WTC11 (cell line): ENCODE data around the gene PET100. TPM values are rescaled to one million over a fixed set of nuclear protein-coding genes. Genes with fewer than 3 reads are reported as not detected.
A peak's percentile ranks its signal among the peaks of the same experiment; 100 is the strongest.

Experiments used
- ATAC-seq: fragments of 200-7000 bp; cut with Tn5 transposase; 2 replicates; pipeline ENCODE4 v1.10.0; 2021; ENCODE audit warnings: mild to moderate bottlenecking, moderate library complexity
- CTCF ChIA-PET: fragments of 300-600 bp; sonication (Branson Sonifier 250); formaldehyde crosslinking; loops from one replicate; lab custom pipeline; 2021; ENCODE audit warnings: antibody characterized with exemption; lab: Charles Lee
- POLR2A ChIA-PET: fragments of 350-600 bp; sonication (Branson Sonifier 250); formaldehyde crosslinking; loops from one replicate; lab custom pipeline; 2021; ENCODE audit warnings: antibody characterized with exemption; lab: Charles Lee
- DNase-seq: peaks from one replicate; pipeline ENCODE4 v3.0.0; 2021; ENCODE audit warnings: low spot score
- H3K27ac Mint-ChIP-seq: 2 replicates; pipeline ENCODE4 v1.8.0; 2021; ENCODE audit warnings: mixed read lengths
- H3K27me3 Mint-ChIP-seq: 2 replicates; pipeline ENCODE4 v1.8.0; 2021; ENCODE audit warnings: low read depth, mild to moderate bottlenecking, moderate library complexity, mixed read lengths
- H3K36me3 Mint-ChIP-seq: 2 replicates; pipeline ENCODE4 v1.8.0; 2021; ENCODE audit warnings: mixed read lengths
- H3K4me1 Mint-ChIP-seq: 2 replicates; pipeline ENCODE4 v1.8.0; 2022; ENCODE audit warnings: mixed read lengths
- H3K4me3 Mint-ChIP-seq: 2 replicates; pipeline ENCODE4 v1.8.0; 2021; ENCODE audit warnings: mild to moderate bottlenecking, moderate library complexity, mixed read lengths
- H3K9me3 Mint-ChIP-seq: 2 replicates; pipeline ENCODE4 v1.8.0; 2021; ENCODE audit warnings: mixed read lengths
- ELF4 ChIP-seq: sonication (generic); formaldehyde crosslinking; IDR thresholded peaks from 2 replicates; pipeline ENCODE4 v1.8.1; 2022; ENCODE audit warnings: low read depth, mild to moderate bottlenecking, moderate library complexity, missing genetic modification reagents
- ESRRA ChIP-seq: sonication (generic); formaldehyde crosslinking; IDR thresholded peaks from 2 replicates; pipeline ENCODE4 v1.8.1; 2022; ENCODE audit warnings: mild to moderate bottlenecking, missing genetic modification reagents, borderline replicate concordance
- FOXP1 ChIP-seq: sonication (generic); formaldehyde crosslinking; IDR thresholded peaks from 2 replicates; pipeline ENCODE4 v1.8.0; 2022; ENCODE audit warnings: missing genetic modification reagents, mild to moderate bottlenecking, moderate library complexity, borderline replicate concordance
- GTF2I ChIP-seq: fragments of 250-450 bp; sonication (Bioruptor Pico); conservative IDR thresholded peaks from 2 replicates; pipeline ENCODE4 v1.4.0; 2021; ENCODE audit warnings: mild to moderate bottlenecking
- IRF2 ChIP-seq: sonication (generic); formaldehyde crosslinking; IDR thresholded peaks from 2 replicates; pipeline ENCODE4 v1.8.0; 2022; ENCODE audit warnings: low read depth, missing genetic modification reagents, borderline replicate concordance
- JUN ChIP-seq: sonication (generic); formaldehyde crosslinking; IDR thresholded peaks from 2 replicates; pipeline ENCODE4 v1.8.0; 2023; ENCODE audit warnings: mild to moderate bottlenecking, missing genetic modification reagents
- KAT7 ChIP-seq: sonication (generic); formaldehyde crosslinking; IDR thresholded peaks from 2 replicates; pipeline ENCODE4 v1.8.1; 2023; ENCODE audit warnings: missing genetic modification reagents, mild to moderate bottlenecking, borderline replicate concordance
- MYBL2 ChIP-seq: sonication (generic); formaldehyde crosslinking; IDR thresholded peaks from 2 replicates; pipeline ENCODE4 v1.8.1; 2023; ENCODE audit warnings: mild to moderate bottlenecking, moderate library complexity, missing genetic modification reagents
- NFYB ChIP-seq: sonication (generic); formaldehyde crosslinking; conservative IDR thresholded peaks from 2 replicates; pipeline ENCODE4 v1.8.0; 2022; ENCODE audit warnings: low read depth, missing genetic modification reagents
- OVOL2 ChIP-seq: fragments of 250-450 bp; sonication (Bioruptor Pico); IDR thresholded peaks from 2 replicates; pipeline ENCODE4 v1.9.0; 2021; ENCODE audit warnings: mild to moderate bottlenecking, borderline replicate concordance
- TCF7 ChIP-seq: sonication (generic); formaldehyde crosslinking; IDR thresholded peaks from 2 replicates; pipeline ENCODE4 v1.8.0; 2022; ENCODE audit warnings: mild to moderate bottlenecking, low read depth, missing genetic modification reagents, moderate library complexity
- TEAD1 ChIP-seq: sonication (generic); formaldehyde crosslinking; IDR thresholded peaks from 2 replicates; pipeline ENCODE4 v1.8.0; 2022; ENCODE audit warnings: mild to moderate bottlenecking, missing genetic modification reagents
- ZNF317 ChIP-seq: sonication (generic); formaldehyde crosslinking; IDR thresholded peaks from 2 replicates; pipeline ENCODE4 v1.8.1; 2023; ENCODE audit warnings: low read depth, mild to moderate bottlenecking, moderate library complexity, missing genetic modification reagents, borderline replicate concordance
- total RNA-seq: library from RNA; stranded (reverse); gene quantifications from 3 replicates; pipeline ENCODE4 v1.2.3, GENCODE V29; 2021
- TF ChIP-seq, protein P1 (sequence below): sonication (generic); formaldehyde crosslinking; IDR thresholded peaks from 2 replicates; pipeline ENCODE4 v1.8.0; 2022; ENCODE audit warnings: missing genetic modification reagents
- TF ChIP-seq, protein P2 (sequence below): sonication (generic); formaldehyde crosslinking; IDR thresholded peaks from 2 replicates; pipeline ENCODE4 v1.8.1; 2022; ENCODE audit warnings: mild to moderate bottlenecking, missing genetic modification reagents, moderate library complexity, borderline replicate concordance
- TF ChIP-seq, protein P3 (sequence below): fragments of 250-450 bp; sonication (Bioruptor Pico); conservative IDR thresholded peaks from 2 replicates; pipeline ENCODE4 v1.9.0; 2021; ENCODE audit warnings: mild to moderate bottlenecking
- TF ChIP-seq, protein P4 (sequence below): fragments of 250-450 bp; sonication (Bioruptor Pico); IDR thresholded peaks from 2 replicates; pipeline ENCODE4 v1.8.0; 2021; ENCODE audit warnings: mild to moderate bottlenecking

The PET100 gene
- total RNA-seq, 1 experiment from 2014 or later: 111 TPM

DNA sequence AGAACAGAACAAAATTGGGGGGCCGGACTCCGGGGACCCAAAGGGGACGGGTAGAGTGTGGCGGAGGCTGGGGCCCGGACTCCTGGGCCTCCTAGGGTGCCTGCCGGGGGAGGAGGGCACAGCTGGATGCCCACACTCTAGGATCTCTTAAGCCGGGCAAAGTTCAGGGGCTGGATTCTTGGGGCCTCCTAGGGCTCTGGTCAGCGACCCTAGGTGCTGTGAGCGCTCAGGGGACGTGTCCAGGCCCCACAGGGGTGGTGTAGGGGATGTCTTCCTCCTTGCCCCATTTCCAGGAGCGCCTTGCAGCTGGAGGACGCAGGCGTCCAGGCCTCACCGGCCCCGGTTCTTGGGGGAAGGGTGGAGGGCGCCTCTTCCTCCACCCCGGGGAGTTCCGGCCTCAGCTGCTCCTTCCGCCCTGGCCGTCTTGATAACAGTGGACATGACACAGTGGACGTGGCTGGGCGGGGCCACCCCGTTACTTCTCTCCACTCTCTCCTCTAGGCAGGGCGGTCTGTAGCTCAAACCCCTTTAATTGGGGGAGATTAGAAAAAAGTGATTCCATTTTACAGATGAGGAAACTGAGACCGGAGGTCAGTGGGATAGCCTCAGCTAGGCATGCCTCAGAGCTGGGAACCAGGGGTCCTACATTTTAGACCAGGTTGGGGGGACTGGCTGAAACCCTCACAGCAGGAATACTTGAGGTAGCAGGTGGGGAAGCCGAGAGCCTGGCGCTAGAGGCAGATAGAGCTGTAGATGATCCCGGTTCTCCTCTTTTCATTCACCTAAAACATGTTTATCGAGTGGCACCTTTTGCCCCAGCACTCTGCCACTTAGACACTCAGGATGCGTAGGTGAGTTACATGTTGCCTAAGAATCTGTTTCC, 8.0 kb downstream of the PET100 start:
- H3K27ac Mint-ChIP-seq: no peak overlapping the region
- ATAC-seq (no peak), DNase-seq (no peak)
- ChIA-PET POLR2A (interaction anchor here (0.6 kb wide), 1 partner anchor 85 kb away, joined by 5 read pairs; no protein-coding TSS in a partner anchor), CTCF (interaction anchor here (0.9 to 2.1 kb wide), 5 partner anchors 8 to 162 kb away, joined by 3 to 9 read pairs (median 5); partner anchors contain the start of genes CAMSAP3, PET100, TRAPPC5 and XAB2)
- no peaks in the 10 kb centered on the region for H3K4me1 Mint-ChIP-seq
- H3K4me3 Mint-ChIP-seq: peak overlapping the region; percentile 71
- peaks cover 7% of the 10 kb centered on the region; the same call in 1 of the 2 replicates for H3K36me3 Mint-ChIP-seq
- peaks cover 30% of the 10 kb centered on the region for H3K27me3 Mint-ChIP-seq
- TF ChIP-seq ESRRA (CRISPR knock-in tag): no peak
- TF ChIP-seq KAT7: 0 out of 2 replicates have a peak, but pooled peaks have one; percentile 1
- no peak for TF ChIP-seq MYBL2 (CRISPR knock-in tag)
- TF ChIP-seq, all 79 proteins: peak for 1
- peaks cover 8% of the 10 kb centered on the region for H3K9me3 Mint-ChIP-seq

DNA sequence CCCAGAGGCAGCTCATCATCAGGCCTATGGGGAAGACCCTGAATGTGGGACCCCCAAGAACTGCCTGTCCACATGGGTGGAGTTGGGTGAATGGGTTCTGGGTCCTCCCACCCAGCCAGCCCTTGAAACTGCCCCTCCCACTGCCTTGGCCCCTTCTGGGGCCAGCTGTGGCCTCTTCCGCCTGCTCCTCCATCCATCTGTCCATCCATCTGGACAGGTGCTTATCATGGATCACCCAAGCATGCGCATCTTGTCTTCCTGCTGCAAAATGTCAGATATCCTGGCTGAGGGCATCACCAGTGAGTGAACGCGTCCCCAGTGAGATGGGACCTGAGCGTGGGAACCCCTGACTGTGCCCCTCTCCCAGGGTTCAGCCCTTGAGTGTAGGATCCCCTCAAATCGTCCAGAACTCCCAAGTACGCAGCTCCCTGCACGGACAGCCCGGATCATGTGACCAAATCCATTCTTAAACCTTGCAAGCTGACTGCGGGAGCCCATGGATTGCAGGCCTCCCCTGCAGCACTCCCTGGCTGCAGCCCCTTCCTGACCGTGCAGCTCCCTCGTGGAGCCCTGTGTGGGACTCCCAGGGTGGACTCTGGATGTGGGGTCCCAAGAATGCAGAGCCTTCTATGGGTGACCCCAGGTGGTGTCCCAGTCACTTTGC, 9.3 kb downstream of the PET100 start:
- peaks cover 29% of the 10 kb centered on the region for H3K27me3 Mint-ChIP-seq
- peaks cover 7% of the 10 kb centered on the region; the same call in 1 of the 2 replicates for H3K36me3 Mint-ChIP-seq
- no peaks in the 10 kb centered on the region for H3K4me1 Mint-ChIP-seq
- POLR2A ChIA-PET: no interaction called here
- CTCF ChIA-PET: interaction anchor here (1.3 to 2.1 kb wide), 3 partner anchors 10 to 71 kb away, joined by 4 to 9 read pairs (median 4); partner anchors contain the start of genes PET100, TRAPPC5 and XAB2
- H3K4me3 Mint-ChIP-seq: peak overlapping the region; percentile 6; the same call in 1 of the 2 replicates
- ATAC-seq: no peak
- peak overlapping the region; percentile 74; the same call in 1 of the 2 replicates for H3K27ac Mint-ChIP-seq
- TF ChIP-seq ZNF317 (no peak), ELF4 (CRISPR knock-in tag) (no peak), NFYB (no peak), MYBL2 (CRISPR knock-in tag) (no peak), FOXP1 (CRISPR knock-in tag) (no peak)
- TF ChIP-seq, protein P1, sequence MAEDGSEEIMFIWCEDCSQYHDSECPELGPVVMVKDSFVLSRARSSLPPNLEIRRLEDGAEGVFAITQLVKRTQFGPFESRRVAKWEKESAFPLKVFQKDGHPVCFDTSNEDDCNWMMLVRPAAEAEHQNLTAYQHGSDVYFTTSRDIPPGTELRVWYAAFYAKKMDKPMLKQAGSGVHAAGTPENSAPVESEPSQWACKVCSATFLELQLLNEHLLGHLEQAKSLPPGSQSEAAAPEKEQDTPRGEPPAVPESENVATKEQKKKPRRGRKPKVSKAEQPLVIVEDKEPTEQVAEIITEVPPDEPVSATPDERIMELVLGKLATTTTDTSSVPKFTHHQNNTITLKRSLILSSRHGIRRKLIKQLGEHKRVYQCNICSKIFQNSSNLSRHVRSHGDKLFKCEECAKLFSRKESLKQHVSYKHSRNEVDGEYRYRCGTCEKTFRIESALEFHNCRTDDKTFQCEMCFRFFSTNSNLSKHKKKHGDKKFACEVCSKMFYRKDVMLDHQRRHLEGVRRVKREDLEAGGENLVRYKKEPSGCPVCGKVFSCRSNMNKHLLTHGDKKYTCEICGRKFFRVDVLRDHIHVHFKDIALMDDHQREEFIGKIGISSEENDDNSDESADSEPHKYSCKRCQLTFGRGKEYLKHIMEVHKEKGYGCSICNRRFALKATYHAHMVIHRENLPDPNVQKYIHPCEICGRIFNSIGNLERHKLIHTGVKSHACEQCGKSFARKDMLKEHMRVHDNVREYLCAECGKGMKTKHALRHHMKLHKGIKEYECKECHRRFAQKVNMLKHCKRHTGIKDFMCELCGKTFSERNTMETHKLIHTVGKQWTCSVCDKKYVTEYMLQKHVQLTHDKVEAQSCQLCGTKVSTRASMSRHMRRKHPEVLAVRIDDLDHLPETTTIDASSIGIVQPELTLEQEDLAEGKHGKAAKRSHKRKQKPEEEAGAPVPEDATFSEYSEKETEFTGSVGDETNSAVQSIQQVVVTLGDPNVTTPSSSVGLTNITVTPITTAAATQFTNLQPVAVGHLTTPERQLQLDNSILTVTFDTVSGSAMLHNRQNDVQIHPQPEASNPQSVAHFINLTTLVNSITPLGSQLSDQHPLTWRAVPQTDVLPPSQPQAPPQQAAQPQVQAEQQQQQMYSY: no peak
- TF ChIP-seq, all 79 proteins: peak for 0
- H3K9me3 Mint-ChIP-seq: peaks cover 8% of the 10 kb centered on the region
- no peak for DNase-seq

DNA sequence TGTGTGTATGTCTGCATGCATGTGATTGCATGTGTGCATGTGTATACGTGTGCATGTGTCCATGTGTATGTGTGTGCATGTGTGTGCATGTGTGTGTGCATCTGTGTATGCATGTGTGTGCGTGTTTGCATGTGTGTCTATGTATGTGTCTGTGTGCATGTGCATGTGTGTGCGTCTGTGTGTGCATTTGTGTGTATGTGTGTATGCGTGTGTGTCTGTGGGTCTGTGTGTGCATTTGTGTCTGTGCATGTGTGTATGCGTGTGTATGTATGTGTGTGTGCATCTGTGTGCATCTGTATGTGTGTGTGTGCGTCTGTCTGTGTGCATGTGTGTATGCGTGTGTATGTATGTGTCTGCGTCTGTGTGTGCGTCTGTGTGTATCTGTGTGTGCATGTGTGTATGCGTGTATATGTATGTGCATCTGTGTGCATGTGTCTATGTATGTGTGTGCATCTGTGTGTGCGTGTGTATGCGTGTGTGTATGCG, 10.3 kb downstream of the PET100 start:
- TF ChIP-seq, protein P2, sequence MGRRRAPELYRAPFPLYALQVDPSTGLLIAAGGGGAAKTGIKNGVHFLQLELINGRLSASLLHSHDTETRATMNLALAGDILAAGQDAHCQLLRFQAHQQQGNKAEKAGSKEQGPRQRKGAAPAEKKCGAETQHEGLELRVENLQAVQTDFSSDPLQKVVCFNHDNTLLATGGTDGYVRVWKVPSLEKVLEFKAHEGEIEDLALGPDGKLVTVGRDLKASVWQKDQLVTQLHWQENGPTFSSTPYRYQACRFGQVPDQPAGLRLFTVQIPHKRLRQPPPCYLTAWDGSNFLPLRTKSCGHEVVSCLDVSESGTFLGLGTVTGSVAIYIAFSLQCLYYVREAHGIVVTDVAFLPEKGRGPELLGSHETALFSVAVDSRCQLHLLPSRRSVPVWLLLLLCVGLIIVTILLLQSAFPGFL (CRISPR knock-in tag): no peak
- TF ChIP-seq JUN: no peak
- POLR2A ChIA-PET: no interaction called here
- H3K27ac Mint-ChIP-seq: peak overlapping the region; percentile 66; the same call in 1 of the 2 replicates

DNA sequence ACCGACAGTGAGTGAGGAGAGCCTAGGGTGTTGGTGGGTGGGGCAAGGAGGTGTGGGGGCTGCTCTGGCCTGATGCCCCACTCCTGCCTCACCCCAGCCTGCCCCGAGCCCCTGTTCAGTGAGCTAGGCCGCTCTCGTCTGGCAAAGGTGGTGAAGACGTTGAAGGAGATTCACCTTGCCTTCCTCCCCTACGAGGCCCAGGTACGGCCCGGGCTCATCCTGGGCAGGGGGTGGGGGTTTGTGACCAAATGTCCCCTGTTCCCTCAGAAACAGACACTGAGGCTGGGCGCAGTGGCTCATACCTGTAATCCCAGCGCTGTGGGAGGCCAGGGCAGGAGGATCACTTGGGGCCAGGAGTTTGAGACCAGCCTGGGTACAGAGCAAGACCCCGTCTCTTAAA, 11.2 kb downstream of the PET100 start:
- ATAC-seq (no peak), DNase-seq (no peak)
- H3K9me3 Mint-ChIP-seq: peaks cover 8% of the 10 kb centered on the region
- H3K27me3 Mint-ChIP-seq: peaks cover 11% of the 10 kb centered on the region
- ChIA-PET POLR2A (no interaction called here), CTCF (interaction anchor here (0.6 to 2.8 kb wide), 24 partner anchors 11 to 217 kb away, joined by 3 to 37 read pairs (median 4); partner anchors contain the start of genes CAMSAP3, PET100, TRAPPC5 and XAB2)
- H3K36me3 Mint-ChIP-seq: peaks cover 7% of the 10 kb centered on the region; the same call in 1 of the 2 replicates
- no peak overlapping the region for H3K27ac Mint-ChIP-seq
- no peak overlapping the region for H3K4me3 Mint-ChIP-seq
- H3K4me1 Mint-ChIP-seq: no peaks in the 10 kb centered on the region
- TF ChIP-seq TEAD1 (CRISPR knock-in tag) (no peak), OVOL2 (CRISPR knock-in tag) (no peak), TCF7 (CRISPR knock-in tag) (no peak), IRF2 (CRISPR knock-in tag) (no peak), GTF2I (CRISPR knock-in tag) (no peak)
- TF ChIP-seq, protein P3, sequence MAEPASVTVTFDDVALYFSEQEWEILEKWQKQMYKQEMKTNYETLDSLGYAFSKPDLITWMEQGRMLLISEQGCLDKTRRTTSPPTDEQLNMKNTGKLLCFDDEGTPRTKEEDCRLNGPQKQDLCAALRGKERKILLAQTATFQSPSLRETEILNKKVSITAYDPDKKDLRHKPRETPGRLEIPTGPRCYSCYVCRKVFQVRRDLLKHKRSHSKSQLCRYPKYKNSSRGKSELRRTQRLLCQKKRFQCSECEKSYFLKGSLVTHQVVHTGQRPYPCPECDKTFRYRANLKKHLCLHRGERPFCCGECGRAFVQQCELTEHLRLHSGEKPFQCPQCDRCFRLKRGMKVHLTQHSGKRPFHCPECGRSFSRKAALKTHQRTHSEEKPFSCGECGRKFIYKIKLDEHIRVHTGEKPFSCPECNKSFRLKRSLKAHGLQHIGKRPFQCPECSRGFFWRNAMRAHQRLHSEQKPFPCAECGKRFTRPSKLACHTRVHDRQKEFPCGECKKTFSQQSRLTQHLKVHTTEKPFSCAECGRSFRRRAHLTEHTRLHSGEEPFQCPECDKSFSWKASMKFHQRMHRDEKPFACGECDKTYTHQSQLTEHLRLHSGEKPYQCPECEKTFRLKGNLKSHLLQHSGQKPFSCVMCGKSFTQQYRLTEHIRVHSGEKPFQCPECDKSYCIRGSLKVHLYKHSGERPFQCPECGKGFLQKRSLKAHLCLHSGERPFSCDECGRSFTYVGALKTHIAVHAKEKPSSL (CRISPR knock-in tag): no peak
- TF ChIP-seq, protein P4, sequence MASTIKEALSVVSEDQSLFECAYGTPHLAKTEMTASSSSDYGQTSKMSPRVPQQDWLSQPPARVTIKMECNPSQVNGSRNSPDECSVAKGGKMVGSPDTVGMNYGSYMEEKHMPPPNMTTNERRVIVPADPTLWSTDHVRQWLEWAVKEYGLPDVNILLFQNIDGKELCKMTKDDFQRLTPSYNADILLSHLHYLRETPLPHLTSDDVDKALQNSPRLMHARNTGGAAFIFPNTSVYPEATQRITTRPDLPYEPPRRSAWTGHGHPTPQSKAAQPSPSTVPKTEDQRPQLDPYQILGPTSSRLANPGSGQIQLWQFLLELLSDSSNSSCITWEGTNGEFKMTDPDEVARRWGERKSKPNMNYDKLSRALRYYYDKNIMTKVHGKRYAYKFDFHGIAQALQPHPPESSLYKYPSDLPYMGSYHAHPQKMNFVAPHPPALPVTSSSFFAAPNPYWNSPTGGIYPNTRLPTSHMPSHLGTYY (CRISPR knock-in tag): no peak

More for the DNA sequence above, 10.3 kb downstream of the PET100 start:
- CTCF ChIA-PET: no interaction called here
- H3K27me3 Mint-ChIP-seq: peaks cover 20% of the 10 kb centered on the region
- peaks cover 8% of the 10 kb centered on the region for H3K9me3 Mint-ChIP-seq
- no peak for DNase-seq
- no peak overlapping the region for H3K4me3 Mint-ChIP-seq
- H3K36me3 Mint-ChIP-seq: peaks cover 7% of the 10 kb centered on the region; the same call in 1 of the 2 replicates
- no peaks in the 10 kb centered on the region for H3K4me1 Mint-ChIP-seq
- ATAC-seq: no peak
